ENCODE data around the gene THAP4.
"Not testable (repeated sequence)": the region's sequence is repeated elsewhere in the genome, so short reads cannot be mapped to it uniquely, and the experiment has no call there.

The THAP4 gene

DNA sequence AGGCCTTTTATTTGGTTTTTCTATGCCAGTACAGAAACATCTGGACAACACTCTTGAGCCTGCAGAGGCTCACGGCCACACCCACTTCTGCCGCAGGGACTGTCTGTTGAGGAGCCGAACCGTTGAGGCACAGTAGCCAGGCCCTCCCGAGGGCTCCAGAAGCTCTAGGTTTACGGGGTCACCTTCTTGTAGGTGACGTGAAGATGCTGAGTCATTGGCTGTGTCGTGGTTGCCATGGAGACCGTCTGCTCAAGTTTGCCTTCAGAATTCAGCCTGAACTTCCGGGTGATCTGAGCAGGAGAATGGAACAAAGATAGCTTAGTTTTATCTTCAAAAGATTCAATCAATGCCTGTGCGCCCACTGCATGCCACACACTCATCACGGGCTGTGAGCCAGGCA lies 52.5 kb downstream of the THAP4 start:
- no peak overlapping the region for H3K4me3 ChIP-seq
- in situ Hi-C loops (cut with MboI; ENCODE audit: low sequenced_read_pairs): no loop called here
- no peak for DNase-seq (ENCODE audit: low spot score in 2 of 2)
- H3K4me1 ChIP-seq: no peaks in the 10 kb centered on the region
- H3K27me3 ChIP-seq (ENCODE audit: low read depth): no peaks in the 10 kb centered on the region
- peaks cover 44% of the 10 kb centered on the region for H3K36me3 ChIP-seq (replicated peaks)
- peaks cover 15% of the 10 kb centered on the region for H3K9me3 ChIP-seq

DNA sequence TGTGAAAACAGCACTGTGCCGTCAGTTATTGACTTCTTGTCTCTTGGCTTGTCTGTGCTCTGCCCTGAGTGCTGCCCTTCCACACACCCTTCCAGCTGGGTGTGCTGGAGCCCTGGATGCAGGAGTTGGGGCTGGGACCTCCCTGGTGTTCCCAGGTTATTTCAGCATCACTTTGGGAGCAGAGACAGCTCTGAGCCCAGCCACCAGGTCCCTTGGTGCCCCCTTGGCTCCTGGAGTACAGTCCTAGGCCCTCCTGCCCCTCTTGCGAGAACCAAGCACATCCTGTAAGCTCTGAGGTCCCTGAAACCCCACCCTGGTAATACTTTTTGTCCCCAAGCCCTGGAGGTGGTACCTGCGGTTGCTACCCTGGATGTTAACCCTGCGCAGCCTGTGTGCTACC lies 54.2 kb downstream of the THAP4 start:
- no peaks in the 10 kb centered on the region for H3K4me1 ChIP-seq
- H3K9me3 ChIP-seq: peaks cover 15% of the 10 kb centered on the region
- H3K27me3 ChIP-seq (ENCODE audit: low read depth): no peaks in the 10 kb centered on the region
- H3K4me3 ChIP-seq: no peak overlapping the region
- in situ Hi-C loops (cut with MboI; ENCODE audit: low sequenced_read_pairs): no loop called here
- DNase-seq (ENCODE audit: low spot score in 2 of 2): no peak
- H3K36me3 ChIP-seq (replicated peaks): peaks cover 42% of the 10 kb centered on the region

DNA sequence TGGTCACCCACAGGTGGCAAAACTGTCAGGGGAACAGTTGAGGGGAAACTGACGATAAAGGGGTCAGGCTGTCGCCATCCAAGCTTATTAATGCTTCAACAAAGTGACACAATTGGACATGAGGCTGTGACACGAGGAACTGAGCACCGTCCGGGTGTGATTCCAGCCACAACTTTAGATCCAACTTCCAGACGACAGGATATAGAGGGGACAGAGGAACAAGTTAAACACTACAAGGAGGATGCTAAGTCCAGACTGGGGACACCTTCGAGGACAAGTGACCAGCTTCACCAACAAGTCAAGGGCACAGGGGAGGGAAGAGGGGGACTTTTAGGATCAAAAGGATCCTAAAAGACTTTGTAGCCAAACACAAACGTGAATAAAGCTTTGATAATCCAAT lies 54.6 kb downstream of the THAP4 start:
- in situ Hi-C loops (cut with MboI; ENCODE audit: low sequenced_read_pairs): no loop called here
- Histone ChIP-seq H3K9me3 (peaks cover 12% of the 10 kb centered on the region), H3K4me1 (no peaks in the 10 kb centered on the region), H3K36me3 (replicated peaks) (peaks cover 42% of the 10 kb centered on the region), H3K4me3 (no peak overlapping the region), H3K27me3 (ENCODE audit: low read depth) (no peaks in the 10 kb centered on the region)
- DNase-seq (ENCODE audit: low spot score in 2 of 2): no peak

DNA sequence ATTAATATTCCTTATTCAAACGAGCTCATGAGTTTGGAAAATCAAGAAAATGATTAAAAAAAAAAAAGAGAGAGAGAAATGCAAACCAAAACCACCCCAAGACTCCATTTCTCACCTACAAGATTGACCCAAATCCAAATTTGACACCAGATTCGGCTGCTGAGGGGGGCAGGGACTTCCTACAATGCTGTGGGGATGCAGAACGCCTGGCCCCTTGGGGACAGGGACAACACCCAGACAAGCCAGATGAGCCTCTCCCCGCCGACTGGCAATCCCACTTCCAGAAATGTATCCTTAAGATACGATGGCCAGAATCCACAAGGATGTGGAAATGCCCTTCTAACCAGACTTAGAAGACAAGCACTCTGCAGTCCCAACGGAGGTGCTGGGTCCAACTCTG lies 57.7 kb downstream of the THAP4 start:
- Histone ChIP-seq H3K4me3 (no peak overlapping the region), H3K27me3 (ENCODE audit: low read depth) (no peaks in the 10 kb centered on the region), H3K9me3 (no peaks in the 10 kb centered on the region), H3K4me1 (no peaks in the 10 kb centered on the region), H3K36me3 (replicated peaks) (peaks cover 22% of the 10 kb centered on the region)
- no peak for DNase-seq (ENCODE audit: low spot score in 2 of 2)
- in situ Hi-C loops (cut with MboI; ENCODE audit: low sequenced_read_pairs): no loop called here

DNA sequence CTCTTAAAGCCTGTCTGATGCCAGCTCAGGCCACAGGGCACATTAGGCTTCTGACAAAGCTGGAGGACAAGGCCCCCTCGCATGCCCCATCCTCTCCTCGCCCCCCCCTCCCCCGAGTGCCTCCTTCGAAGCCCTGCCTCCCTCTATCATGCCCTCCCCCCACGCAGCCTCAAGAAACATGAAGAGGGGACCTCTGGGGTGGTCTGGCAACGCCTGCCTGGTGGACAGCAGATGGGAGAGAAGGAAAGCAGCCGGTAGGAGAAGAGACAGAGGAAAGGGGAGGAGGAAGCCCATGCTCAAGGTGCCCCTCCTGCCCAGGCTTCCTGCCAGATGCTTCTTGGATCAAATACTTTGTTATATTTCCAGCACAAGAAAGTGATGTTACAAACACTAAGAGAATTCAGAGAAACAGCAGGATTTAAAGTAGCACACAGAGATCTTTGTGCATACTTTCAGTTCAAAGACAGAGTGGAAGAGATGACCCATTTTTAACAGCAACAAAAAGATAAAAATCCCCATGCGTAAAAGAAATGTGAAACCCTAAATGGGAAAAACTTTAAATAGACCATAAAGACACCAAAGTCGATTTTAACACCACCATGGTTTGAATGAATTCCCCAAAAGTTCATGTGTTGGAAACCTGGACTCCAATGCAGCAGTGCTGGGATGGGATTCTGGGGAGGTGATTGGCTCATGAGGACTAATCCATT lies 59.4 kb downstream of the THAP4 start:
- Histone ChIP-seq H3K4me1 (no peaks in the 10 kb centered on the region), H3K27me3 (ENCODE audit: low read depth) (no peaks in the 10 kb centered on the region), H3K9me3 (no peaks in the 10 kb centered on the region), H3K36me3 (replicated peaks) (peaks cover 7% of the 10 kb centered on the region), H3K4me3 (no peak overlapping the region)
- in situ Hi-C loops (cut with MboI; ENCODE audit: low sequenced_read_pairs): no loop called here
- no peak for DNase-seq (ENCODE audit: low spot score in 2 of 2)

DNA sequence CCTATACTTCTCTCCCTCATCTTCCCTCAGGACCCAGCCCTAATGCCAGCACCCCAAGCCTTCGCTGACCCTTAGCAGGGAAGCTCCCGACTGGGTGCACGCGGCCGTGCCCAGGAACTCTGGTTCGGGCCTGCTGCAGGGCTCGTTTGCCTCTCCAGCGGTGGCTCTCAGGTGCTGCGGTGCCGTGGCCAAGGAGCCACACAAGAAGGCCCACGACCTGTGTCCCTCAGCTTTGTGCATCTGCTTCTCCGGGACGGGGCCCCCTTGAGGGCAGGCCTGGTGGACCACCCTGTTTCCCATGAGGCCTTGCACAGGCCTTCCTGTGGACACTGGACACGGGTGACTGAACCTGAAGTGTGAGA lies 60.7 kb downstream of the THAP4 start:
- DNase-seq (ENCODE audit: low spot score in 2 of 2): no peak
- H3K9me3 ChIP-seq: no peaks in the 10 kb centered on the region
- H3K4me1 ChIP-seq: no peaks in the 10 kb centered on the region
- no peak overlapping the region for H3K4me3 ChIP-seq
- no peaks in the 10 kb centered on the region for H3K27me3 ChIP-seq (ENCODE audit: low read depth)
- peaks cover 3% of the 10 kb centered on the region; the same call in 1 of the 2 replicates for H3K36me3 ChIP-seq (replicated peaks)
- in situ Hi-C loops (cut with MboI; ENCODE audit: low sequenced_read_pairs): no loop called here

DNA sequence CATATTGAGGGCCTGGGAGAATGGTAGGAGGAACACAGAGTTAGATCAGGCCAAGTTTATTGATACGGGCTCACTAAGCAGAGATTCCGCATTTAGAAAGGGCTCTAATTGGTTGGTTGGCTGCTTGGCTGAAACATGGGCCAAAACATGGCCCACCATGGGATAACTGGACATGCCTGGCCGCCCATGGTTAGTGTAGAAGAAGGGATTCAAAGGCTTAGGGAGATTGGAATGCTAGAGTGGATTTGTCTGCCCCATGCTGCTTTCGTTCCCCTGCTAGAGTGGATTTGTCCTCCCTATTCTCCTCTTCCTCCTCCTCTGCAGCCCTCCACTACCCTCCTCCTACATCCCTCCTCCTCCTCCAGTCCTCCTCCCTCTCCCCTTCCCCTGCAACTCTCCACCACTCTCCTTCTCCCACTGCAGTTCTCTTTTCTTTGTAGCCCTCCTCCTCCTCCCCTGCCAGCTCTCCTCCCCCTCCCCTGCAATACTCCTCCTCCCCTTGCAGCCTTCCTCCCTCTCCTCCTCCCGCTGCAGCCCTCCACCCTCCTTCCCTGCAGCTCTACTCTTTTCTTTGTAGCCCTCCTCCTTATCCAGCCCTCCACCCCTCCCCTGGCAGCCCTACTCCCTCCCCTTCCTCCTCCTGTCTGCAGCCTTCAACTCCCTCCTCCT lies 61.2 kb downstream of the THAP4 start:
- in situ Hi-C loops (cut with MboI; ENCODE audit: low sequenced_read_pairs): no loop called here
- Histone ChIP-seq H3K9me3 (no peaks in the 10 kb centered on the region), H3K4me1 (no peaks in the 10 kb centered on the region), H3K4me3 (no peak overlapping the region), H3K36me3 (replicated peaks) (peaks cover 3% of the 10 kb centered on the region; the same call in 1 of the 2 replicates), H3K27me3 (ENCODE audit: low read depth) (no peaks in the 10 kb centered on the region)
- DNase-seq (ENCODE audit: low spot score in 2 of 2): no peak

DNA sequence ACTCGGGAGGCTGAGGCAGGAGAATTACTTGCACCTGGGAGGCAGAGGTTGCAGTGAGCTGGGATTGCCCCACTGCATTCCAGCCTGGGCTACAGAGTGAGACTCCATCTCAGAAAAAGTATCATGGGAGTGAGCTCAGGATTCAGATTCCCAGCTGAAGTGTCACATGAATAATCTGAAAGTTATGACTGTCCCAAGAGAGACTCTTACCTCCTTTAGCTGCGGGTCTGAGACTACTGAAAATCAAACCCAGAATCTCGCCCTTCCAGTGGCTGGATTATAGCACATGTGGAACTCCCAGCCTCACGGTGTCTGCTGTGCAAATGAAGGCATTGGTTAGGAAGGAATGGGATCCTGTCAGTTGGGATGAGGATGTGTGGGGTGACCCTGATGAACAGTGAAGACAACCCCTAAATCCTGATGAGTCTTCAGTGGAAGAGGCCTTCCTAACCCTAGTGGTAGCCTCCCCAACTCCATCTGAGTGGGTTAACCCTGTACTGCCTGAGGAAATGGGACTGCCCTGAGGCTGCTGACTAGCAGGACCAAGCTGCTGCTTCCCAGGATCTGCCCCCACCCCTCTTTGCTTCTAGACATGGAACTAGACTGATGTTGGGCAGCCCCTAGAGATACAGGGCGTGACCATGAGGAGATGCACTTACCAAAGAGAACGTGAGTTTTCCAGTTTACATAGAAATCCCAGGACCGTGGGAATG lies 61.9 kb downstream of the THAP4 start:
- Histone ChIP-seq H3K4me3 (no peak overlapping the region), H3K36me3 (replicated peaks) (no peaks in the 10 kb centered on the region), H3K4me1 (no peaks in the 10 kb centered on the region), H3K27me3 (ENCODE audit: low read depth) (no peaks in the 10 kb centered on the region), H3K9me3 (no peaks in the 10 kb centered on the region)
- in situ Hi-C loops (cut with MboI; ENCODE audit: low sequenced_read_pairs): no loop called here
- no peak for DNase-seq (ENCODE audit: low spot score in 2 of 2)

DNA sequence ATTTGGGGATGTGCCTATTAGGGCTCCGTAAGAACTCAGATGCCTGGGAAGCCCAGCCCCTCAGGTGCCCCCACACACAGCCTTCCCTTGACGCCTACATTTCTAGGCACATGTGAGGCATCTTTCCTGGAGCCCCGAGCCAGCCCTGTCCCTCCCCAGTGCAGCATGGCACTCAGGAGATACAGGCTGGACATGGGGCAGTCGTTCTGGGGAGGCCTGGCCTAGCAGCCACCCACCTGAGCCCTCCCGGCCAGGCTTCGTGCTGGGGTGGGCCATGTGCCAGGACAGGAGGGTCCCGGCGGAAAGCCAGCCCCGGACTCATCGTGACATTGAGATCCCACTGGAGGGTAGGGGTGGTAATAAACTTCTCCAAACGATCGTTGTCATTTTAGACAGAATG lies 63.2 kb downstream of the THAP4 start:
- H3K36me3 ChIP-seq (replicated peaks): no peaks in the 10 kb centered on the region
- no peaks in the 10 kb centered on the region for H3K27me3 ChIP-seq (ENCODE audit: low read depth)
- no peak for DNase-seq (ENCODE audit: low spot score in 2 of 2)
- H3K4me1 ChIP-seq: no peaks in the 10 kb centered on the region
- H3K9me3 ChIP-seq: no peaks in the 10 kb centered on the region
- in situ Hi-C loops (cut with MboI; ENCODE audit: low sequenced_read_pairs): no loop called here
- no peak overlapping the region for H3K4me3 ChIP-seq

DNA sequence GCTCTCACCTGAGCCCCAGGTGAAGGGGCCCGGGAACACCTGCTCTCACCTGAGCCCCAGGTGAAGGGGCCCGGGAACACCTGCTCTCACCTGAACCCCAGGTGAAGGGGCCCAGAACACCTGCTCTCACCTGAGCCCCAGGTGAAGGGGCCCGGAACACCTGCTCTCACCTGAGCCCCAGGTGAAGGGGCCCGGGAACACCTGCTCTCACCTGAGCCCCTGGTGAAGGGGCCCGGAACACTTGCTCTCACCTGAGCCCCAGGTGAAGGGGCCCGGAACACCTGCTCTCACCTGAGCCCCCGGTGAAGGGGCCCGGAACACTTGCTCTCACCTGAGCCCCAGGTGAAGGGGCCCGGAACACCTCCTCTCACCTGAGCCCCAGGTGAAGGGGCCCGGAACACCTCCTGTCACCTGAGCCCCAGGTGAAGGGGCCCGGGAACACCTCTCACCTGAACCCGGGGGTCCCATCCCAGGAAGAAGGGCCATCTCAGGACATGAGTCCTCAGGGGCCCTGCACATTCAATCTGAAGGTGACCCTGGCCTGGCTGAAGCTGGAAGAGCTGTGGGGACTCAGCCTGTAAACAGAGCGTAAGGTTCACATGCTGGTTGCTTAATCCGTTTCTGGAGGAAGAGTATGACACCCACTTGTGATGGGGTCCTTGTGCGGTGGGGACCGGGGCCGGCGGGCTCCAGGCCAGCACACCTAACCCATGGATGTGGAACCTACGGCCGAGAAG lies 63.9 kb downstream of the THAP4 start:
- in situ Hi-C loops (cut with MboI; ENCODE audit: low sequenced_read_pairs); H3K9me3 ChIP-seq; H3K36me3 ChIP-seq (replicated peaks); H3K4me1 ChIP-seq; H3K27me3 ChIP-seq (ENCODE audit: low read depth); DNase-seq (ENCODE audit: low spot score in 2 of 2); H3K4me3 ChIP-seq: not testable (repeated sequence)

DNA sequence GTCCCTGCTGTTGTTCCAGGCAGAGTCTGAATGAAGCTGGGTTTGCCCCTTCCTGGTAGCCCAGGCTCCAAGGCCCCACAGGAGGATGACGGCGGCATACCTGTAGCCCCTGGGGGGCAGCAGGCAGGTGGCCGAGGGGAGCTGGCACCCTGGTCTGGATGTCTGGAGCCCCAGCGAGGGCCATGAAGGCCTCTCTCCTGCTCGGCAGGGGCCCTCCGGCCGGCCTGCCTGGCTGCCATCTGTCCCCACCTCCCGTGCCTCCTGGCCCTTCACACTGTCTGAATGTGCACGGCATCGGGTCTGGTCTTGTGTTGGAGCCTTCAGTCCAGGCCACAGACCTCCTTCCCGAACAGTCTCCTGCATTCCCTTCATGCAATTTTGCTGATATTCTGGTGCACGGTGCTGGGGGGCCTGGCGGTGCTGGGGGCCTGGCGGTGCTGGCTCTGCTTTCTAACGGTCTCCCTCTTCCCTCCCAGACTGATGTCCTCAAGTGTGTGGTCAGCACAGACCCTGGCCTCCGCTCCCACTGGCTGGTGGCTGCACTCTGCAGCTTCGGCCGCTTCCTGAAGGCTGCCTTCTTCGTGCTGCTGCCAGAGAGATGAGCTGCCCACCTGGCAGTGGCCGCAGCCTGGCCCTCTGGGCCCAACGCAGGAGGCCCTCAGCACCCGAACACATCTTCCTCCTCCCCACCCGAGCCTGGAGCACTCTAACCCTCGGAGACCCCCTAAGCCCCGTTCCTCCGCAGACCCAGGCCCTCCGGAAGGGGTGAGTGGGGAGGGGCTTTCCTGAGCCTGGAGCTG lies 64.9 kb downstream of the THAP4 start:
- in situ Hi-C loops (cut with MboI; ENCODE audit: low sequenced_read_pairs): no loop called here
- Histone ChIP-seq H3K4me1 (no peaks in the 10 kb centered on the region), H3K36me3 (replicated peaks) (no peaks in the 10 kb centered on the region), H3K9me3 (no peaks in the 10 kb centered on the region), H3K27me3 (ENCODE audit: low read depth) (no peaks in the 10 kb centered on the region), H3K4me3 (no peak overlapping the region)
- no peak for DNase-seq (ENCODE audit: low spot score in 2 of 2)

DNA sequence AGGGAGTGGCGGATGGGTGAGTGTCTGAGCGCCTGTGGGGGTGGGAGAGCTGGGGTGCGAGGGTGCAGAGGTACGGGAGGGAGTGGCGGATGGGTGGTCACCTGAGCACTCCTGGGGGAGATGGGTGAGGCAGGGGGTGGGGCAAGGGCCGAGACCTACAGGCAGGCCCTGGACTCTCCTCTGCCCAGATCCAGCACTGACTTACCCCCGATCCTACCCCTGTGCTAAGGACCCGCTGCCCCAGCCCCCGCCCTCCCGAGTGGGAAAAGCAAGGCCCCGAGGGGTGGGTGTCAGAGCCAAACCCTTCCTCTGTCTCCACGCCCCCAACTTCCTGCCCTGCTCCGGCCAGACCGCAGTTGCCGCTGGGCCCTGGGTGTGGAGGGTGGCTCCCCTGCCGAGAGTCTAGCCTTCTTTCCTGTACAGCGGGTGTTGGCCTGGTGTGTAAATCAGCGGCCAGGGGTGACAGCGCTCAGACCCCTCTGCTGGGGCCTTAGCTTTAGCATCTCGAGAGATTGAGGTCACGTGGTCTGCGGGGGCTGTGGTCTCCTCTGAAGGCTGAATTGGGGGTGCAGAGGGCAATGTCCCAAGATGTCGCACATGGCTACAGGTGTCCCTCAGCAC lies 65.9 kb downstream of the THAP4 start:
- Histone ChIP-seq H3K4me1 (no peaks in the 10 kb centered on the region), H3K27me3 (ENCODE audit: low read depth) (no peaks in the 10 kb centered on the region), H3K4me3 (no peak overlapping the region), H3K36me3 (replicated peaks) (no peaks in the 10 kb centered on the region), H3K9me3 (no peaks in the 10 kb centered on the region)
- in situ Hi-C loops (cut with MboI; ENCODE audit: low sequenced_read_pairs): no loop called here
- no peak for DNase-seq (ENCODE audit: low spot score in 2 of 2)

DNA sequence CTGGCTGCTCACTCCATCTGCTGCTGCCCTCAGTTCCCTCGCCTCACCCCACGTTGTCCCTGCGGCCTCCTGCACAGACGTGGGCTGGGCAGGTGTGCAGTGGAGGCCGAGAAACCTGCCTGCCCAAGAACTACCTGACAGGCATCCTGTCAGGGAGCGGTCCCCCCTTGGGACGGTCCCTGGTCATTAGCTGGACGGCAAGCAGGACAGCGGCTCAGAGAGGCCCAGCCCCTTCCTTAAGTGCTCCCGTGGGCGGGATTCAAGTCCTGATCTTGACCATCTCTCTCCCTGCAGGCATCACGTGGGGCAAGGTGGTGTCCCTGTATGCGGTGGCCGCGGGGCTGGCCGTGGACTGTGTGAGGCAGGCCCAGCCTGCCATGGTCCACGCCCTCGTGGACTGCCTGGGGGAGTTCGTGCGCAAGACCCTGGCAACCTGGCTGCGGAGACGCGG lies 67.1 kb downstream of the THAP4 start:
- H3K4me1 ChIP-seq: no peaks in the 10 kb centered on the region
- DNase-seq (ENCODE audit: low spot score in 2 of 2): no peak
- no peaks in the 10 kb centered on the region for H3K36me3 ChIP-seq (replicated peaks)
- no peak overlapping the region for H3K4me3 ChIP-seq
- H3K9me3 ChIP-seq: no peaks in the 10 kb centered on the region
- H3K27me3 ChIP-seq (ENCODE audit: low read depth): no peaks in the 10 kb centered on the region
- in situ Hi-C loops (cut with MboI; ENCODE audit: low sequenced_read_pairs): no loop called here
